ENCODE results near the gene USP13.

USP13 gene

GRCh38 chr3:179701176-179701827, 48.5 kb downstream of the USP13 start:
- DNase-seq (ENCODE audit: low read depth), result no peak

GRCh38 chr3:179702271-179702947, 49.6 kb downstream of the USP13 start:
- no peak for DNase-seq (ENCODE audit: low read depth)

DNA sequence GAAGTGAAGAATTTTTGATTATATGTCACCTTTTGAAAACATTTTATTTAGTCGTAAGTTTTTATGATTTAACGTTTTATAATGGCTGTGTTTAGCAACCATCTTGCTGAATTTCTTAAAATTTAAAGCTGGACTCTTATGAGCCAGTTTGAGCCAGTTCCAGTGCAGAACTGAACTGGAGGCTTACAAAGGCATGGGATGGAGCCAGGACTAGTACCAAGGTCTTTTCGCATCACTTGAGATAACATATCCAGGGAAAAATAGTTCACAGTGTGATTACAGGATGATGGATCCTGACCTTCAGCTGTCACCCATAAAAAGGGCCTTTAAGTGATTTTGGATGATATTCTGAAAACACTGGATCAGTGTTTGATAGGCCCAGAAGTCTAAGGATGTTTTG, 51.0 kb downstream of the USP13 start:
- no peak for DNase-seq (ENCODE audit: low read depth)

DNA sequence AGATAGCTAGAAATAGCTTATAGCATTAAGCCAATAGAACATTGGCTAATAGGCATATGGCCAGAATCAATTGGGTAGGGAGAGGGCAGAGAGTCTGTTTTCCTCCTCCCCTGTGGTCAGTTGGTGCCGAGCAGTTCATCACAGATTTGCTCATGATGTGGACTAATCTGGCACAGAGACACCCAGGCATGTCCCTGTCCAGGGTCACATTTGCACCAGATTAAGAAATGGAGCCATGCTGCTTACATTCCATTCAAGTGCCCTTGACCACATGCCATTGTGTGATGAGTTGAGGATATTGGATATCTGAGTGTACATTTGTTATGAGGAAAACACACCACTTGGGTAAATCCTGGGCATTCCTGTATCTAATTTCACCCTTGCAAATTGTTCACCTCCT, 53.4 kb downstream of the USP13 start:
- no peak for DNase-seq (ENCODE audit: low read depth)

DNA sequence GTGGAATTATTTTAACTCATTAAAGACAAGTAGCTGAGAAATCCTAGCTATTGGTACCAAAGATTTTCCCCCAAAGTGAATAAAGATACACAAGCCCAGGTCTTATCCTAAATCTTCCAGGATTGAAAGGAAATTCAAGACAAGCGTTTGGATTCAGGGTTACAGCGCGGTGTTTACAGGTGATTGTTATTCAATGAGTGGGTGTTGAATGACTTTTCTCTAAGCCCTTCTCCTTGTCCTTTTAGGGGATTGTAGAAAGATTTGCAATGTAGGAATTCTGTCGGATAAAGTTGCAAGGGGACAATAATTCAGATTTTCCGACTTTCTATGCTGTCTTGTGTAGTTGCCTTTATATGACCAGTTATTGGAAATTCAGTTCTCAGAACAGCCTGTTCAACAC, 57.2 kb downstream of the USP13 start:
- DNase-seq (ENCODE audit: low read depth), result no peak

DNA sequence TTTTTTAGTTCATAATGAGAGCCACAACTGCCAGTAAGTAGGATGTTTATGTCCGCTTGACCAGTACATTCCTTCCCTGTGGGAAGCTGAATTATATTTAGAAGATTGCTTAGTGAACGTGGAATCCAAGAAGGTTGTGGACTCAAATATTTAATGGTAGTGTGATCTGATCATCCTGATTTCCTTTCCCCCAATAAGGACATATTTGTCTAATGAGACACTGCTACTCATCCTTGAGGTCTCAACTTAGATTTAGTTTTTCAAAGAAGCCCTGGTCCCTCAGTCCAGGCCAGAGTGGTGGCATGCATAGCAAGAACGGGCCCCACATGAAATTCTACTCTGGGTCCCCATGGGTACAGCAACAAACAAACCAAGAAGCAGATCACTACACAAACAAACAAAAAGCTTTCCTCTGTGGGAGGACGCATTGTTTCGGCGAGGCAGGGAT, 60.8 kb downstream of the USP13 start:
- DNase-seq (ENCODE audit: low read depth), result no peak

GRCh38 chr3:179715582-179715981, 62.7 kb downstream of the USP13 start:
- DNase-seq (ENCODE audit: low read depth), result no peak

GRCh38 chr3:179716226-179716625, 63.4 kb downstream of the USP13 start:
- DNase-seq (ENCODE audit: low read depth), result no peak

GRCh38 chr3:179716811-179717210, 64.0 kb downstream of the USP13 start:
- no peak for DNase-seq (ENCODE audit: low read depth)

DNA sequence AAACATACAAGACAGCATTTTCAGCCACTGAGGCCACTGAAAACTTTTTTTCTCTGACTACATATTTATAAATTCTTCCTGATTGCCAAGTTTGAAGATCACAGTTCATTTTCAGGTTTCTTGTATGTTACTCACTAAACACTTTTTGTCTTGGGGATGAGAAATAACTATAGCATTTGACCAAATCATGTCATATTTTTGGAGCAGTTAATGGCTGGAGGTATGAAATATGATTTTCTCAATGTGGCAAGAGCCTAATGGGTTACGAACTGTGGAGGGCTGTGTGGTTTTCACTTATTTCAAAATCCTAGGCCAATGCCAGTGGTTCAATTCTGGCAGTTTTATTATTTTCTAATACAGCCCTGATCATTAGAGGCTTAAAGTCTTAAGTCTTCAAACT, 64.4 kb downstream of the USP13 start:
- no peak for DNase-seq (ENCODE audit: low read depth)

- no peak for DNase-seq (ENCODE audit: low read depth)
Observed at GRCh38 chr3:179719048-179719734, 66.4 kb downstream of the USP13 start.

DNA sequence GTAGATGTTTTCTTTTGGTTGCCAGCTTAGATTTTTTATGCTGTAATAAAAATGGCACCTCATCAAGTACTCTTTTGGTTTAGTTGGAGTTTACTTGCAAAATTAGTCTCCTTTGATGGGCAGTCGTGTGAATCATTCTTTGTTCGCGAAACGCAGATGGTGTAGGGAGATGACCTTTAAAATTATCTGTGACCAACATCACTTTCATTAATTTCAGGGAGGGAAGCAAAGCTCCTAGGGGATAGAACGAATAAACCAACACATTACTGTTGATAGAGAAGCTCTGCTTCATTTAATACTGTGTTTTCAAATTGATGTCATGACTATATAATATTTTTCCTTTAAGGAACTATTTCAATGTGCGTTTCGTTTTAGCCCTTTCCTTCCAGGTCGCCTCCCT, 67.4 kb downstream of the USP13 start:
- no peak for DNase-seq (ENCODE audit: low read depth)

DNA sequence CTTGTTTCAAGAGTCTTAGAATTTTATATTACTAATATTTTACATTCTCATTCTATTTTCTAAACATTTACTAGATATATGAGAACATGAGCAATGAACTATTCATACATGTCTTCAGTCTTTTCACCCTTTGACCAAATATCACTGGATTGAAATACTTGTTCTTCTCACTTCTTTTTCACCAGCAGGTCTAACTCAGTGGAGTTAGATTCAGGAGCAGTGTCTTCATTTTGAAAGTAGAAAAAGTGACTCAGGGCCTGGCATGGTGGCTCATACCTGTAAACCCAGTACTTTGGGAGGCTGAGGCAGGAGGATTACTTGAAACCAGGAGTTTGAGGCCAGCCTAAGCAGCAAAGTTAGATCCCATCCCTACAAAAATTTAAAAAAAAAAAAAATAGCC, 70.8 kb downstream of the USP13 start:
- DNase-seq (ENCODE audit: low read depth), result no peak

- no peak for DNase-seq (ENCODE audit: low read depth)
Observed at GRCh38 chr3:179726075-179726699, 73.3 kb downstream of the USP13 start.

- no peak for DNase-seq (ENCODE audit: low read depth)
Observed at GRCh38 chr3:179729086-179729485, 76.2 kb downstream of the USP13 start.

DNA sequence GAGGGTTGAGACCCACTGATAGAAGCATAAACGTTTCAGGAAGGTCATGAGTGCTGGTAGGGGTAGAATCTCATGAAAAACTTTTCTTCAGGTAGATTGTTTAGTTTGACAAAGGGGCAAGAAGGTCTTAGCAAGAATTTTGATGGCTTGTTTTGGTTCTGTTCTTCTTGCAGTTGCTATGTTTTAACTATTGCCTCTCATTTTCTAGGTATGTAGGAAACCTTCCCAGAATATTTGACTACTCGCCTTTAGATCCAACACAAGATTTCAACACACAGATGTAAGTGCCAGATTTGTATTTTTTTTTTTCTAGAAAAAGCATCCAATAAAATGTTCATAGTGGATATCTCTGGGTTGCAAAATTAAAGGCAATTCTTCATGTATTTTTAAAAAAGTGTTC, 77.1 kb downstream of the USP13 start:
- DNase-seq (ENCODE audit: low read depth), result no peak

GRCh38 chr3:179730506-179730905, 77.7 kb downstream of the USP13 start:
- no peak for DNase-seq (ENCODE audit: low read depth)

DNA sequence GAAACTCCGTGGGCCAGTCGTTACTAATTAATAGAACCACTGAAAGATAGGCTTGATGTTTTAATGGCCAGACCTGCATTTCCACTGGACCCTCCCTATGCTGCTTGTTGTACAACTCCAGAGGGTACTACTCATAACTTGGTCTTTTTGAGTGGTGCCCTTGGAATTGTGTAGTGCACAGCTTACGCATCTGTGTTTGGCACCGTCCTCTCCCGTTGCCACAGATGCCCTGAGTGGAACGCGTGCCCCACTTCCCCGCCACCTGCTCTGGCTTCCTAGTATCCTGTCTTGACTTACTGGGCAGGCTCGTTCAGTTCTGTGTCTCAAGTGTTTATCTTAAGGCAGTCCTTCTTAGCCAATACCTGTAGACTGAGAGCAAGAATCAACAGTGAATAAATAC, 78.7 kb downstream of the USP13 start:
- no peak for DNase-seq (ENCODE audit: low read depth)

DNA sequence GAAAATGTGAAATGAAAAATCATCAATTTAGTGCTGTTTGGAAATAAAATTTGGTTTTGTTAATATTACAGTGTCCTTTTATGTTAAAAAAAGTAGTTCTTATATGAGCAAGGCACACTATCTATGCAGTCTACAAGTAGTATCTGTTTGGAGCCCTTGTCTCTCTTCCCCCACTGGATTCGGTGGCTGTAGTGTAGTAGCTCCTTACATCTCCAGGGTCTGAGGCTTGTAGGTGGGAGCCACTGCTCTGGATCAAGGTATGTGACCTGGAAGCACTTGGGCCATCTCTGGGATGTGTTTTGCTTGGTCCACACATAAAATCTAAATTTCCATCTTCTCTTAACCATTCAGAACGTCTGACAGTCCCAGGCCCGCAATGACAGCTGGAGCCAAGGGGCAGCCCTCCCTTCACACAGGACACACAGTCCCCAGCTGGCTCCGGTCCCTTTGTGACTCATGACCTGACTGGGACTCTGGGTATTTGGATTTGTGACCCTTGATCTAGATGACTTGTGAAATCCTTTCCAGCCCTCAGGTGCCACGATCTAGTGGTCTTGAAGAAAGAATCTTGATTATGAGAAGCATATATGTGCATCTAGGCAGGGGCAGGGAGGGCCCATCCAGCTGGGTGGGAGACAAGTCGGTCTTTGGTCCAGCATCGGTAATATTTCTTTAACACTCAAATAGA, 80.0 kb downstream of the USP13 start:
- DNase-seq (ENCODE audit: low read depth), result no peak

DNA sequence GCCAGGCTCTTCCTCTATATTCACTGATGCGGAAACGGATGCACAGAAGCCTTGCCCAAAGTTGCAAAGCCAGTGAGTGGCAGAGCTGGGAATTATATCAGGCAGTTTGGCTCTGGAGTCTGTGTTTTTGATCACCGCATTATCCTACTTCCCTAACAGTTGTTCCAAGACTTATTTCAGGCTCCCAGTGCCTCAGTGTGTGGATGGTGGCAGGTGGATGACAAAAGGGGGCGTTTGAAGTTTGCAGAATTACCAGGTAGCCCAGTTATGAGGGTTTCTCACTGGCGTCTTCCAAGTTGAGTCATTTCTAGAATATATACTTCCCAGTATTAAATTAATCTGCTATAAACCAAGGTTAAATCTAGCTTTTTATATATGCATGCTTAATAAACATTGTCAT, 81.0 kb downstream of the USP13 start:
- DNase-seq (ENCODE audit: low read depth), result no peak

DNA sequence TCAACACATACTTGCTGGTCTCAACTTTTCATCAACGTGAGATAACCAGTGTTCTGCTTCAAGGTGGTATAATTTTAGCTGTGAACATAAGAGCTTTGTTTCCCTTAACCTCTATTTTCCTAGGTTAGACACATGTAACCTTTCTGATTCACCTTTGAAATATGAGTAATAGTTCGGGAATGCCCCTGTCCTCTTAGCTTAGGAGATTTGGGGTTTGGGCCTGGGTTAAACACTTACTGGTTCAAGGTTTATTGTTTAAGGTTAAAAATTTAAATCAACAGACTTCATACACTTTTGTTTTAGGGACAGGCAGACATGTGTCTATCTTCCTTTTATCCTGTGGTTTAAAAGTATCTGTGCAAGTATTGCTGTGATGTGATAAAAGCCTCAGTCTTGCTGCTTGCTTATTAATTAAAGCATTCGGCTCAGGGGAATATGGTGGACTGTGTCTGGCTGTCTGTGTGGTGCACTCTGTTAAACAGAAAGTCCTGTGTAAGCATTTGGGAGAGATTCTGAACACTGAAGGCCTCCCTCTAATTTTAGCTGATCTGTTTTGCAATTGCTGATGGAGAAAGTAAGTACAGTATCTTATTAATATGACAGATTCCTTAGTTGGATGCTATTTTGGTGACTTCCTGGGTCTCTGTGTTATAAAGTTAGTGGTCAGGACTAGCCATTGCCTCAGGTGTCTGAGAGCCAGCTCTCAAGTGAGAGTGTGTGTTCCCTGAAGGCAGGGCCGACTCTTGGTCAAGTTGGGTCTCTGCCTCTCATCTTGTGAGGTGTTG, 81.8 kb downstream of the USP13 start:
- no peak for DNase-seq (ENCODE audit: low read depth)

- DNase-seq (ENCODE audit: low read depth), result no peak
Observed at GRCh38 chr3:179735321-179735720, 82.5 kb downstream of the USP13 start.
